PFSK-1 (cell line): ENCODE data around the gene S100A16.

Experiments
- POLR2AphosphoS5 ChIP-seq: IDR thresholded peaks from 2 replicates; pipeline ENCODE4 v1.6.1; 2012; ENCODE audit warnings: low read depth, mild to moderate bottlenecking, control low read depth, low read length, moderate library complexity
- REST ChIP-seq, 2 experiments: IDR thresholded peaks; 2 replicates each; pipeline versions ENCODE4 v1.6.1 to v1.8.0; 2011 to 2012; ENCODE audit warnings: low read depth in 2 of 2, low read length in 2 of 2, control low read depth in 1 of 2, inconsistent platforms in 1 of 2, mild to moderate bottlenecking in 1 of 2, moderate library complexity in 1 of 2; ENCODE audit not compliant: insufficient read depth in 1 of 2
- SIN3A ChIP-seq: IDR thresholded peaks from 2 replicates; pipeline ENCODE4 v1.6.1; 2012; ENCODE audit warnings: mild to moderate bottlenecking, low read length, moderate library complexity, borderline replicate concordance; ENCODE audit not compliant: insufficient read depth

DNA sequence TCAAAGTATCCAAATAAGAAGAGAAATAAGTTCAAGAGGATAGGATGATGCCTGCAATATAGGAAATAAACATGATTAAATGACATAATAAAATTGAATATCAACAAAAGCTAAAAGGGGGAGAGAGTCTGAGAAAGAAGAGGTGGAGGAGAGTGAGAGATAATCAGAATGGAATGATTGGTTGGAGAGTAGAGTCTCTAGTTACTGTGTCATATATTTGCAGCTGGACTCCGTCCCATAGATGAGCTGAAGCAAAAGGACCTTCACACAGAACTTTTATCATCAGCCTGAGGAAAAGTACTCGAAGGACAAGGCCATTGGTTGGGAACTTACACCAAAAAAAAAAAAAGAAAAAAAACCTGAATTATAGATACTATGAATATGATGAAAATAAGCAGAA lies 24.5 kb downstream of the S100A16 start:
- TF ChIP-seq POLR2AphosphoS5, result no peak
- TF ChIP-seq REST (IDR thresholded peaks at IDR 0.05; ENCODE audit: insufficient read depth in 1 of 2, low read depth in 2 of 2, low read length in 2 of 2), result no peak
- TF ChIP-seq SIN3A, result no peak
